ENCODE measurements around the gene ZXDC. TPM values are rescaled to one million over a fixed set of nuclear protein-coding genes. Genes with fewer than 3 reads are reported as not detected.

ZXDC gene
- total RNA-seq, 1 experiment from 2014 or later = 28.3 TPM

- H2BK12ac ChIP-seq (ENCODE audit: insufficient read length, low read depth, low read length) = no peak overlapping the region
- no peak for DNase-seq
- H3K14ac ChIP-seq (ENCODE audit: insufficient read depth, low read length) = no peak overlapping the region
- H3K4me3 Mint-ChIP-seq = no peak overlapping the region
- TF ChIP-seq, protein P1, sequence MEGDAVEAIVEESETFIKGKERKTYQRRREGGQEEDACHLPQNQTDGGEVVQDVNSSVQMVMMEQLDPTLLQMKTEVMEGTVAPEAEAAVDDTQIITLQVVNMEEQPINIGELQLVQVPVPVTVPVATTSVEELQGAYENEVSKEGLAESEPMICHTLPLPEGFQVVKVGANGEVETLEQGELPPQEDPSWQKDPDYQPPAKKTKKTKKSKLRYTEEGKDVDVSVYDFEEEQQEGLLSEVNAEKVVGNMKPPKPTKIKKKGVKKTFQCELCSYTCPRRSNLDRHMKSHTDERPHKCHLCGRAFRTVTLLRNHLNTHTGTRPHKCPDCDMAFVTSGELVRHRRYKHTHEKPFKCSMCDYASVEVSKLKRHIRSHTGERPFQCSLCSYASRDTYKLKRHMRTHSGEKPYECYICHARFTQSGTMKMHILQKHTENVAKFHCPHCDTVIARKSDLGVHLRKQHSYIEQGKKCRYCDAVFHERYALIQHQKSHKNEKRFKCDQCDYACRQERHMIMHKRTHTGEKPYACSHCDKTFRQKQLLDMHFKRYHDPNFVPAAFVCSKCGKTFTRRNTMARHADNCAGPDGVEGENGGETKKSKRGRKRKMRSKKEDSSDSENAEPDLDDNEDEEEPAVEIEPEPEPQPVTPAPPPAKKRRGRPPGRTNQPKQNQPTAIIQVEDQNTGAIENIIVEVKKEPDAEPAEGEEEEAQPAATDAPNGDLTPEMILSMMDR (conservative IDR thresholded peaks at IDR 0.05) = no peak
- H3K27me3 ChIP-seq (ENCODE audit: insufficient read depth, low read length) = peaks cover 14% of the 10 kb centered on the region; the same call in 1 of the 2 replicates
- no peak overlapping the region for H2BK15ac ChIP-seq (ENCODE audit: low read depth, low read length)
- no peak overlapping the region for H4K91ac ChIP-seq (ENCODE audit: insufficient read length, low read depth, low read length)
- no peak overlapping the region for H4K8ac ChIP-seq (replicated peaks; ENCODE audit: insufficient read length, low read depth, low read length)
- H3K27ac Mint-ChIP-seq = no peak overlapping the region
- H3K79me1 ChIP-seq (ENCODE audit: insufficient read depth, low read depth, low read length, poor library complexity, severe bottlenecking) = no peaks in the 10 kb centered on the region
- peaks cover 20 to 21% of the 10 kb centered on the region in 2 experiments for H3K4me1 Mint-ChIP-seq
- no peak overlapping the region for H3K9ac ChIP-seq (ENCODE audit: extremely low read depth, insufficient read length, low read length)
- H3K23ac ChIP-seq (ENCODE audit: insufficient read length, low read depth, low read length) = no peak overlapping the region
- H3K9me3 Mint-ChIP-seq = peaks cover 0 to 3% of the 10 kb centered on the region in 2 experiments; a peak in 2 of 5 replicates
- no peaks in the 10 kb centered on the region for H3K23me2 ChIP-seq (ENCODE audit: insufficient read length, low read depth, low read length, poor library complexity, severe bottlenecking)
- no peak overlapping the region for H2BK5ac ChIP-seq (ENCODE audit: insufficient read length, low read length)
- H3K9me3 ChIP-seq (ENCODE audit: control insufficient read depth, low read depth, low read length) = no peaks in the 10 kb centered on the region
- no CpG with 5 or more reads among the region's 4 CpGs for WGBS (ENCODE audit: extremely low coverage, insufficient read length, low lambda C conversion rate)
- no peak overlapping the region for H3T11ph ChIP-seq (ENCODE audit: low read length)
- H2BK120ac ChIP-seq (ENCODE audit: low read depth, low read length, poor library complexity, severe bottlenecking) = no peak overlapping the region
- H3K4me1 ChIP-seq (ENCODE audit: insufficient read depth, low read length) = no peaks in the 10 kb centered on the region
- H3K27ac ChIP-seq (ENCODE audit: insufficient read length, low read depth, low read length) = no peak overlapping the region
- H3K4me2 ChIP-seq (ENCODE audit: insufficient read depth, insufficient read length, low read length) = no peak overlapping the region
- no peaks in the 10 kb centered on the region for H4K20me1 ChIP-seq (ENCODE audit: control insufficient read depth, insufficient read depth, insufficient read length)
- H2AFZ ChIP-seq (ENCODE audit: low read length) = no peak overlapping the region
- no peak overlapping the region for H2AK5ac ChIP-seq (ENCODE audit: insufficient read length, low read length)
- no peak overlapping the region for H3K18ac ChIP-seq (ENCODE audit: insufficient read length, low read depth, low read length)
- no peak overlapping the region for H3K56ac ChIP-seq (ENCODE audit: insufficient read length, low read depth, low read length)
- H4K5ac ChIP-seq (ENCODE audit: insufficient read length, low read depth, low read length) = no peak overlapping the region
- H3K36me3 Mint-ChIP-seq (ENCODE audit: insufficient read depth in 1 of 3, low read depth in 3 of 3) = no peaks in the 10 kb centered on the region; a peak in 1 of 7 replicates
- H3K4ac ChIP-seq (ENCODE audit: low read depth, low read length) = no peak overlapping the region
- H2BK20ac ChIP-seq (ENCODE audit: low read depth, low read length, poor library complexity, severe bottlenecking) = no peak overlapping the region
- H3K79me2 ChIP-seq (ENCODE audit: insufficient read depth, low read length) = no peaks in the 10 kb centered on the region
- peaks cover 67% of the 10 kb centered on the region for H3K27me3 Mint-ChIP-seq (ENCODE audit: low read depth)
Measured at GRCh38 chr3:126390751-126391150, 84.9 kb downstream of the ZXDC start.
